Ishikawa (cell line): ENCODE results near the gene FZR1.

Source experiments
- CEBPB ChIP-seq: IDR thresholded peaks from 2 replicates; pipeline ENCODE4 v1.6.1; 2012
- EP300 ChIP-seq: IDR thresholded peaks from 2 replicates; pipeline ENCODE4 v1.6.1; 2012; ENCODE audit warnings: borderline replicate concordance
- MAX ChIP-seq: IDR thresholded peaks from 2 replicates; pipeline ENCODE4 v1.6.1; 2012
- RAD21 ChIP-seq: IDR thresholded peaks from 2 replicates; pipeline ENCODE4 v1.6.1; 2012; ENCODE audit warnings: low read depth
- TAF1 ChIP-seq: IDR thresholded peaks from 2 replicates; pipeline ENCODE4 v1.6.1; 2012; ENCODE audit warnings: low read depth, mild to moderate bottlenecking
- YY1 ChIP-seq: IDR thresholded peaks from 2 replicates; pipeline ENCODE4 v1.6.1; 2012; ENCODE audit warnings: low read depth

DNA sequence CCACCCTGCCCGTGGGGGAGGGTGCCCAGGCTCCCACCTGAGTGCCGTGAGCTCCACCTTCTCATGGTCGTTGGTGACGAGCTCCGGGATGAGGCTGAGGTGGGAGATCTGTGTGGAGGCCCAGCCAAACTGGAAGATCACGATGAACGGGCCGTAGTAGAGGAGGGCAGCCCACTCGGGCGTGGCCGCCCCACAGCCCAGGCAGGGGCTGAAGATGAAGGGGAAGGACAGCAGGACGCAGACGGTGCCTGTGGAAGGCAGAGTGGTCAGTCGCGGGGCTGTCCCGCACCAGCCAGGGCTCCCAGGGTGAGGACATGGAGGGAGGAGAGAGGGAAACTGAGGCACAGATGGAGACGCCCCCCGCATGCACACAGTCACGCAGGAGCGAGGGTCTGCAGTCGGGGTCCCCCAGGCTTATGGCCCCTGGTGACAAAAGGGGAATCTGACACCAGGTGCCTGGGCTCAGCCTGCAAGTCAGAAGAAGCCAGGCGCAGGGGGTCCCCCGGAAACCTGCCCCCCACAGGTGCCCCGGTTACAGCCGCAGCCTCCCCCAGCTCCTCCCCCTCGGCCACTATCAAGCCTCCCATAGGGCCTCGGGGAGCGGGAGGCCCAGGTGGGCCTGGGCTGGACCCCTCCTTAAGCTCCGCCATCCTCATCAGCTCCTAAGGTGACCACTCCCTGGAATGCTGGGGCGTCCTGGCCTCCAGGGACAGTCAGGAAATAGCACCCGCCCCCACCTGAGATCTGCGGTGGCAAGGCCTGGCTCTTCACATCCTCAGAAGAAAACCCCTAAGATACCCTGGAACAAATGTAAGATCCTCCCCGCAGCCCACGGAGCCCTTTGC lies 45.1 kb downstream of the FZR1 start:
- TF ChIP-seq CEBPB (no peak), MAX (no peak), YY1 (no peak), RAD21 (no peak), TAF1 (no peak), EP300 (no peak)
